WTC11 (cell line): ENCODE results near the gene MARVELD3. TPM values are rescaled to one million over a fixed set of nuclear protein-coding genes. Genes with fewer than 3 reads are reported as not detected.

ENCODE experiments used
- ATAC-seq: fragments of 200-7000 bp; cut with Tn5 transposase; 2 replicates; pipeline ENCODE4 v1.10.0; 2021; ENCODE audit warnings: mild to moderate bottlenecking, moderate library complexity
- CTCF ChIA-PET: fragments of 300-600 bp; sonication (Branson Sonifier 250); formaldehyde crosslinking; loops from one replicate; lab custom pipeline; 2021; ENCODE audit warnings: antibody characterized with exemption; lab: Charles Lee
- POLR2A ChIA-PET: fragments of 350-600 bp; sonication (Branson Sonifier 250); formaldehyde crosslinking; loops from one replicate; lab custom pipeline; 2021; ENCODE audit warnings: antibody characterized with exemption; lab: Charles Lee
- DNase-seq: peaks from one replicate; pipeline ENCODE4 v3.0.0; 2021; ENCODE audit warnings: low spot score
- H3K27ac Mint-ChIP-seq: 2 replicates; pipeline ENCODE4 v1.8.0; 2021; ENCODE audit warnings: mixed read lengths
- H3K27me3 Mint-ChIP-seq: 2 replicates; pipeline ENCODE4 v1.8.0; 2021; ENCODE audit warnings: low read depth, mild to moderate bottlenecking, moderate library complexity, mixed read lengths
- H3K36me3 Mint-ChIP-seq: 2 replicates; pipeline ENCODE4 v1.8.0; 2021; ENCODE audit warnings: mixed read lengths
- H3K4me1 Mint-ChIP-seq: 2 replicates; pipeline ENCODE4 v1.8.0; 2022; ENCODE audit warnings: mixed read lengths
- H3K4me3 Mint-ChIP-seq: 2 replicates; pipeline ENCODE4 v1.8.0; 2021; ENCODE audit warnings: mild to moderate bottlenecking, moderate library complexity, mixed read lengths
- H3K9me3 Mint-ChIP-seq: 2 replicates; pipeline ENCODE4 v1.8.0; 2021; ENCODE audit warnings: mixed read lengths
- E2F4 ChIP-seq: sonication (generic); formaldehyde crosslinking; IDR thresholded peaks from 2 replicates; pipeline ENCODE4 v1.8.1; 2022; ENCODE audit warnings: low read depth, mild to moderate bottlenecking, moderate library complexity, missing genetic modification reagents, borderline replicate concordance
- E2F5 ChIP-seq: sonication (generic); formaldehyde crosslinking; IDR thresholded peaks from 2 replicates; pipeline ENCODE4 v1.8.1; 2022; ENCODE audit warnings: mild to moderate bottlenecking, moderate library complexity, missing genetic modification reagents
- ETV6 ChIP-seq: sonication (generic); formaldehyde crosslinking; IDR thresholded peaks from 2 replicates; pipeline ENCODE4 v1.8.1; 2022; ENCODE audit warnings: mild to moderate bottlenecking, missing genetic modification reagents
- GABPB1 ChIP-seq: sonication (generic); formaldehyde crosslinking; IDR thresholded peaks from 2 replicates; pipeline ENCODE4 v1.8.1; 2023; ENCODE audit warnings: mild to moderate bottlenecking, missing genetic modification reagents
- MXD4 ChIP-seq: fragments of 250-450 bp; sonication (Bioruptor Pico); IDR thresholded peaks from 2 replicates; pipeline ENCODE4 v1.8.0; 2021; ENCODE audit warnings: mild to moderate bottlenecking, moderate library complexity, borderline replicate concordance
- NR1H2 ChIP-seq: sonication (generic); formaldehyde crosslinking; IDR thresholded peaks from 2 replicates; pipeline ENCODE4 v1.9.0; 2021; ENCODE audit warnings: mild to moderate bottlenecking, moderate library complexity, missing genetic modification reagents
- RORB ChIP-seq: fragments of 250-450 bp; sonication (Bioruptor Pico); IDR thresholded peaks from 2 replicates; pipeline ENCODE4 v1.9.0; 2021; ENCODE audit warnings: mild to moderate bottlenecking
- SOX15 ChIP-seq: fragments of 250-450 bp; sonication (Bioruptor Pico); IDR thresholded peaks from 2 replicates; pipeline ENCODE4 v1.9.0; 2021; ENCODE audit warnings: mild to moderate bottlenecking
- SP1 ChIP-seq: sonication (generic); formaldehyde crosslinking; conservative IDR thresholded peaks from 2 replicates; pipeline ENCODE4 v1.8.1; 2022; ENCODE audit warnings: missing genetic modification reagents
- TCF7 ChIP-seq: sonication (generic); formaldehyde crosslinking; IDR thresholded peaks from 2 replicates; pipeline ENCODE4 v1.8.0; 2022; ENCODE audit warnings: mild to moderate bottlenecking, low read depth, missing genetic modification reagents, moderate library complexity
- ZNF219 ChIP-seq: sonication (generic); formaldehyde crosslinking; IDR thresholded peaks from 2 replicates; pipeline ENCODE4 v1.8.0; 2023; ENCODE audit warnings: missing genetic modification reagents, mild to moderate bottlenecking, borderline replicate concordance
- ZNF317 ChIP-seq: sonication (generic); formaldehyde crosslinking; IDR thresholded peaks from 2 replicates; pipeline ENCODE4 v1.8.1; 2023; ENCODE audit warnings: low read depth, mild to moderate bottlenecking, moderate library complexity, missing genetic modification reagents, borderline replicate concordance
- total RNA-seq: library from RNA; stranded (reverse); gene quantifications from 3 replicates; pipeline ENCODE4 v1.2.3, GENCODE V29; 2021
- TF ChIP-seq, protein P1 (sequence below): sonication (generic); formaldehyde crosslinking; IDR thresholded peaks from 2 replicates; pipeline ENCODE4 v1.8.0; 2022; ENCODE audit warnings: mild to moderate bottlenecking, missing genetic modification reagents
- TF ChIP-seq, protein P2 (sequence below): sonication (generic); formaldehyde crosslinking; IDR thresholded peaks from 2 replicates; pipeline ENCODE4 v1.8.1; 2023; ENCODE audit warnings: mild to moderate bottlenecking, missing genetic modification reagents, moderate library complexity
- TF ChIP-seq, protein P3 (sequence below): sonication (generic); formaldehyde crosslinking; IDR thresholded peaks from 2 replicates; pipeline ENCODE4 v1.8.0; 2022; ENCODE audit warnings: mild to moderate bottlenecking, missing genetic modification reagents
- TF ChIP-seq, protein P4 (sequence below): sonication (generic); formaldehyde crosslinking; IDR thresholded peaks from 2 replicates; pipeline ENCODE4 v1.8.0; 2022; ENCODE audit warnings: mild to moderate bottlenecking, missing genetic modification reagents
- TF ChIP-seq, protein P5 (sequence below): fragments of 250-450 bp; sonication (Bioruptor Pico); conservative IDR thresholded peaks from 2 replicates; pipeline ENCODE4 v1.9.0; 2021; ENCODE audit warnings: mild to moderate bottlenecking
- TF ChIP-seq, protein P6 (sequence below): fragments of 200-600 bp; IDR thresholded peaks from 2 replicates; pipeline ENCODE4 v1.8.0; 2022; ENCODE audit warnings: antibody characterized with exemption

MARVELD3 gene
- total RNA-seq, 1 experiment from 2014 or later, result 30.0 TPM

GRCh38 chr16:71628810-71629209 is 2.8 kb downstream of the MARVELD3 start (continued):
- TF ChIP-seq TCF7 (CRISPR knock-in tag) (no peak), GABPB1 (no peak)
- TF ChIP-seq, protein P1, sequence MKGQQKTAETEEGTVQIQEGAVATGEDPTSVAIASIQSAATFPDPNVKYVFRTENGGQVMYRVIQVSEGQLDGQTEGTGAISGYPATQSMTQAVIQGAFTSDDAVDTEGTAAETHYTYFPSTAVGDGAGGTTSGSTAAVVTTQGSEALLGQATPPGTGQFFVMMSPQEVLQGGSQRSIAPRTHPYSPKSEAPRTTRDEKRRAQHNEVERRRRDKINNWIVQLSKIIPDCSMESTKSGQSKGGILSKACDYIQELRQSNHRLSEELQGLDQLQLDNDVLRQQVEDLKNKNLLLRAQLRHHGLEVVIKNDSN (CRISPR knock-in tag), result no peak
- TF ChIP-seq, all 79 proteins: peak for 0

GRCh38 chr16:71629278-71630016 is 3.5 kb downstream of the MARVELD3 start:
- no peak for TF ChIP-seq NR1H2 (CRISPR knock-in tag)
- no peak for TF ChIP-seq SOX15 (CRISPR knock-in tag)
- TF ChIP-seq, protein P2, sequence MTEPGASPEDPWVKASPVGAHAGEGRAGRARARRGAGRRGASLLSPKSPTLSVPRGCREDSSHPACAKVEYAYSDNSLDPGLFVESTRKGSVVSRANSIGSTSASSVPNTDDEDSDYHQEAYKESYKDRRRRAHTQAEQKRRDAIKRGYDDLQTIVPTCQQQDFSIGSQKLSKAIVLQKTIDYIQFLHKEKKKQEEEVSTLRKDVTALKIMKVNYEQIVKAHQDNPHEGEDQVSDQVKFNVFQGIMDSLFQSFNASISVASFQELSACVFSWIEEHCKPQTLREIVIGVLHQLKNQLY (CRISPR knock-in tag), result no peak
- TF ChIP-seq, protein P3, sequence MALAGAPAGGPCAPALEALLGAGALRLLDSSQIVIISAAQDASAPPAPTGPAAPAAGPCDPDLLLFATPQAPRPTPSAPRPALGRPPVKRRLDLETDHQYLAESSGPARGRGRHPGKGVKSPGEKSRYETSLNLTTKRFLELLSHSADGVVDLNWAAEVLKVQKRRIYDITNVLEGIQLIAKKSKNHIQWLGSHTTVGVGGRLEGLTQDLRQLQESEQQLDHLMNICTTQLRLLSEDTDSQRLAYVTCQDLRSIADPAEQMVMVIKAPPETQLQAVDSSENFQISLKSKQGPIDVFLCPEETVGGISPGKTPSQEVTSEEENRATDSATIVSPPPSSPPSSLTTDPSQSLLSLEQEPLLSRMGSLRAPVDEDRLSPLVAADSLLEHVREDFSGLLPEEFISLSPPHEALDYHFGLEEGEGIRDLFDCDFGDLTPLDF (CRISPR knock-in tag), result no peak
- TF ChIP-seq, all 79 proteins: peak for 0
- no peak for DNase-seq
- CTCF ChIA-PET, result interaction anchor here (2.3 kb wide), 1 partner anchor 19 kb away, joined by 31 read pairs; no protein-coding TSS in a partner anchor

DNA sequence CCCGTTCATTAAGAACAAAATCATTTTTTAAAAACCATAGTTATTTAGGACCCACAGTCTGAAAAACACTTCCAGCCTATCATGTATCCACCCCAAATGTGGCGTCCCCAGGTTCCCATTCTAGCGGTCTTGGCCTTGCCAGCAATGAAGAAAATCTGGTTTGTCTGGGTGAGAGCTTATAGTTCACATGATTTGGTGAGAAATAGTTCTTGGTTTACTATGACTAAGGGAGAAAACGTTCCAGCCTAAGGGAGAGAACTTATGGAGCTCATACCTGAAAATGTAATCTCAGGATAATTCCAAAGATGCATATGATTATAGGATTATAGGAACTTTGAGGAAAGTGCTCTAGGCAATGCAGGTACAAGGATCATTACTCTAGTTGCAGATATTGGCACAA is 4.8 kb downstream of the MARVELD3 start:
- no peak for DNase-seq
- Mint-ChIP-seq H3K4me3 (no peak overlapping the region), H3K27ac (no peak overlapping the region), H3K27me3 (no peaks in the 10 kb centered on the region), H3K36me3 (peaks cover 55% of the 10 kb centered on the region), H3K9me3 (no peaks in the 10 kb centered on the region), H3K4me1 (peaks cover 27% of the 10 kb centered on the region)
- ChIA-PET CTCF (interaction anchor here (1.3 kb wide), 1 partner anchor 19 kb away, joined by 4 read pairs; no protein-coding TSS in a partner anchor), POLR2A (no interaction called here)
- TF ChIP-seq E2F5 (CRISPR knock-in tag) (no peak), ZNF317 (no peak), RORB (CRISPR knock-in tag) (no peak), ZNF219 (no peak)
- TF ChIP-seq, protein P4, sequence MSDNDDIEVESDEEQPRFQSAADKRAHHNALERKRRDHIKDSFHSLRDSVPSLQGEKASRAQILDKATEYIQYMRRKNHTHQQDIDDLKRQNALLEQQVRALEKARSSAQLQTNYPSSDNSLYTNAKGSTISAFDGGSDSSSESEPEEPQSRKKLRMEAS (CRISPR knock-in tag), result no peak
- no peak for ATAC-seq

More at GRCh38 chr16:71629278-71630016, 3.5 kb downstream of the MARVELD3 start:
- Mint-ChIP-seq H3K9me3 (no peaks in the 10 kb centered on the region), H3K27ac (peak overlapping the region; percentile 49; the same call in 1 of the 2 replicates), H3K4me1 (peaks cover 23% of the 10 kb centered on the region), H3K36me3 (peaks cover 47% of the 10 kb centered on the region), H3K4me3 (peak overlapping the region; percentile 12; the same call in 1 of the 2 replicates), H3K27me3 (no peaks in the 10 kb centered on the region)
- no peak for ATAC-seq
- POLR2A ChIA-PET, result no interaction called here

DNA sequence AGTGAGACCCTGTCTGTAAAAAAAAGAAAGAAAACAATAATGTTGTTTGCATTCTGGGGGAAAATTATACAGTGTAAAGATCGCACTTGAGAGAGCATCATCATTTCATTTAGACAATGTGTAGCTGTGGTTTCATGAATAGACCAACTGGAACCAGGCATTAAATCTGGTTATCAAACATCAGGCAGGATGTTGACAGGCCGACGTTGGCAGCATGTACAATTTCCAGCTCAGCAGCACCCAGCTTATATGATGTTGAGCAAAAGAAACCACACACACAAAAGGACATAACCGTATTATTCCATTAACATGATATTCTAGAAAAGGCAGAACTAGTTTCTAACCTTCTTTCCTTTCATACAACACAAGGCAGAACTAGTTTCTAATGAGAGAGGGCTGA is 5.8 kb downstream of the MARVELD3 start:
- no peak overlapping the region for H3K4me3 Mint-ChIP-seq
- peaks cover 59% of the 10 kb centered on the region for H3K36me3 Mint-ChIP-seq
- ChIA-PET POLR2A (no interaction called here), CTCF (interaction anchor here (1.3 kb wide), 1 partner anchor 20 kb away, joined by 4 read pairs; no protein-coding TSS in a partner anchor)
- no peaks in the 10 kb centered on the region for H3K27me3 Mint-ChIP-seq
- DNase-seq (no peak), ATAC-seq (no peak)
- no peaks in the 10 kb centered on the region for H3K9me3 Mint-ChIP-seq
- peaks cover 29% of the 10 kb centered on the region for H3K4me1 Mint-ChIP-seq
- H3K27ac Mint-ChIP-seq, result no peak overlapping the region
- TF ChIP-seq, protein P5, sequence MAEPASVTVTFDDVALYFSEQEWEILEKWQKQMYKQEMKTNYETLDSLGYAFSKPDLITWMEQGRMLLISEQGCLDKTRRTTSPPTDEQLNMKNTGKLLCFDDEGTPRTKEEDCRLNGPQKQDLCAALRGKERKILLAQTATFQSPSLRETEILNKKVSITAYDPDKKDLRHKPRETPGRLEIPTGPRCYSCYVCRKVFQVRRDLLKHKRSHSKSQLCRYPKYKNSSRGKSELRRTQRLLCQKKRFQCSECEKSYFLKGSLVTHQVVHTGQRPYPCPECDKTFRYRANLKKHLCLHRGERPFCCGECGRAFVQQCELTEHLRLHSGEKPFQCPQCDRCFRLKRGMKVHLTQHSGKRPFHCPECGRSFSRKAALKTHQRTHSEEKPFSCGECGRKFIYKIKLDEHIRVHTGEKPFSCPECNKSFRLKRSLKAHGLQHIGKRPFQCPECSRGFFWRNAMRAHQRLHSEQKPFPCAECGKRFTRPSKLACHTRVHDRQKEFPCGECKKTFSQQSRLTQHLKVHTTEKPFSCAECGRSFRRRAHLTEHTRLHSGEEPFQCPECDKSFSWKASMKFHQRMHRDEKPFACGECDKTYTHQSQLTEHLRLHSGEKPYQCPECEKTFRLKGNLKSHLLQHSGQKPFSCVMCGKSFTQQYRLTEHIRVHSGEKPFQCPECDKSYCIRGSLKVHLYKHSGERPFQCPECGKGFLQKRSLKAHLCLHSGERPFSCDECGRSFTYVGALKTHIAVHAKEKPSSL (CRISPR knock-in tag), result no peak
- TF ChIP-seq, protein P3 (CRISPR knock-in tag), result no peak
- TF ChIP-seq, protein P6, sequence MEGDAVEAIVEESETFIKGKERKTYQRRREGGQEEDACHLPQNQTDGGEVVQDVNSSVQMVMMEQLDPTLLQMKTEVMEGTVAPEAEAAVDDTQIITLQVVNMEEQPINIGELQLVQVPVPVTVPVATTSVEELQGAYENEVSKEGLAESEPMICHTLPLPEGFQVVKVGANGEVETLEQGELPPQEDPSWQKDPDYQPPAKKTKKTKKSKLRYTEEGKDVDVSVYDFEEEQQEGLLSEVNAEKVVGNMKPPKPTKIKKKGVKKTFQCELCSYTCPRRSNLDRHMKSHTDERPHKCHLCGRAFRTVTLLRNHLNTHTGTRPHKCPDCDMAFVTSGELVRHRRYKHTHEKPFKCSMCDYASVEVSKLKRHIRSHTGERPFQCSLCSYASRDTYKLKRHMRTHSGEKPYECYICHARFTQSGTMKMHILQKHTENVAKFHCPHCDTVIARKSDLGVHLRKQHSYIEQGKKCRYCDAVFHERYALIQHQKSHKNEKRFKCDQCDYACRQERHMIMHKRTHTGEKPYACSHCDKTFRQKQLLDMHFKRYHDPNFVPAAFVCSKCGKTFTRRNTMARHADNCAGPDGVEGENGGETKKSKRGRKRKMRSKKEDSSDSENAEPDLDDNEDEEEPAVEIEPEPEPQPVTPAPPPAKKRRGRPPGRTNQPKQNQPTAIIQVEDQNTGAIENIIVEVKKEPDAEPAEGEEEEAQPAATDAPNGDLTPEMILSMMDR, result no peak
- no peak for TF ChIP-seq TCF7 (CRISPR knock-in tag)
- no peak for TF ChIP-seq MXD4 (CRISPR knock-in tag)
- no peak for TF ChIP-seq SP1 (CRISPR knock-in tag)
- TF ChIP-seq ETV6 (CRISPR knock-in tag), result no peak
- TF ChIP-seq E2F4, result no peak
